ENCODE measurements around the gene FYTTD1.
"Not testable (repeated sequence)": the region's sequence is repeated elsewhere in the genome, so short reads cannot be mapped to it uniquely, and the experiment has no call there.

The FYTTD1 gene

GRCh38 chr3:197730200-197730599, 19.5 kb upstream of the FYTTD1 start:
- DNase-seq (ENCODE audit: low spot score in 2 of 2): no peak
- ATAC-seq (ENCODE audit: low read depth): no peak
- peak overlapping the region; percentile 98 for H3K27ac Mint-ChIP-seq

GRCh38 chr3:197730770-197731169, 18.9 kb upstream of the FYTTD1 start:
- DNase-seq (ENCODE audit: low spot score in 2 of 2); ATAC-seq (ENCODE audit: low read depth); H3K4me3 Mint-ChIP-seq; H3K27me3 Mint-ChIP-seq; H3K36me3 Mint-ChIP-seq; H3K9me3 Mint-ChIP-seq: not testable (repeated sequence)
- peaks cover 31% of the 10 kb centered on the region for H3K4me1 Mint-ChIP-seq
- peak overlapping the region; percentile 98 for H3K27ac Mint-ChIP-seq

More at GRCh38 chr3:197730200-197730599, 19.5 kb upstream of the FYTTD1 start:
- Mint-ChIP-seq H3K4me1 (peaks cover 33% of the 10 kb centered on the region), H3K9me3 (no peaks in the 10 kb centered on the region), H3K27me3 (no peaks in the 10 kb centered on the region), H3K4me3 (no peak overlapping the region), H3K36me3 (peaks cover 10% of the 10 kb centered on the region)

DNA sequence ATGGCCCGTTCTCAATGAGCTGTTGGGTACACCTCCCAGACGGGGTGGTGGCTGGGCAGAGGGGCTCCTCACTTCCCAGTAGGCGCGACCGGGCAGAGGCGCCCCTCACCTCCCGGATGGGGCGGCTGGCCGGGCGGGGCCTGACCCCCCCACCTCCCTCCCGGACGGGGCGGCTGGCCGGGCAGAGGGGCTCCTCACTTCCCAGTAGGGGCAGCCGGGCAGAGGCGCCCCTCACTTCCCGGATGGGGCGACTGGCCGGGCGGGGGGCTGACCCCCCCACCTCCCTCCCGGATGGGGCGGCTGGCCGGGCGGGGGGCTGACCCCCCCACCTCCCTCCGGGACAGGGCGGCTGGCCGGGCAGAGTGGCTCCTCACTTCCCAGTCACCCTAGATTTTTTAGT, 18.2 kb upstream of the FYTTD1 start:
- H3K4me3 Mint-ChIP-seq; H3K36me3 Mint-ChIP-seq; H3K9me3 Mint-ChIP-seq; ATAC-seq (ENCODE audit: low read depth); DNase-seq (ENCODE audit: low spot score in 2 of 2); H3K27me3 Mint-ChIP-seq: not testable (repeated sequence)
- H3K4me1 Mint-ChIP-seq: peaks cover 34% of the 10 kb centered on the region
- H3K27ac Mint-ChIP-seq: peak overlapping the region; percentile 98

DNA sequence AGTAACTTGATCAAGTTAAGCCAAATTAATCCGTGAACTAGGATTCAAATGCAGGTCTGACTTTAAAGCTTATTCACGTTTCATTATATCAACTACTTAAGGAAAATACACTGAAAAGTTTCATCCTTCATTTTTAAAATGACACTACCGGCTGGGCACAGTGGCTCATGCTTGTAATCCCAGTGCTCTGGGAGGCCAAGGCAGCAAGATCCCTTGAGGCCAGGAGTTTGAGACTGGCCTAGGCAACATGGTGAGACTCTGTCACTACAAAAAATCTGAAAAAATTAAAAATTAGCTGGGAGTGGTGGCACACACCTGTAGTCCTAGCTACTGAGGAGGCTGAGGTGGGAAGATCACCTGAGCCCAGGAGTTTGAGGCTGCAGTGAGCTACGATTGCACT, 16.6 kb upstream of the FYTTD1 start:
- peaks cover 36% of the 10 kb centered on the region for H3K4me1 Mint-ChIP-seq
- ATAC-seq (ENCODE audit: low read depth) (no peak), DNase-seq (ENCODE audit: low spot score in 2 of 2) (no peak)
- no peaks in the 10 kb centered on the region for H3K27me3 Mint-ChIP-seq
- H3K4me3 Mint-ChIP-seq: no peak overlapping the region
- no peaks in the 10 kb centered on the region for H3K9me3 Mint-ChIP-seq
- H3K27ac Mint-ChIP-seq: peak overlapping the region; percentile 98
- peaks cover 10% of the 10 kb centered on the region for H3K36me3 Mint-ChIP-seq

- peaks cover 32% of the 10 kb centered on the region for H3K4me1 Mint-ChIP-seq
- peaks cover 3% of the 10 kb centered on the region for H3K36me3 Mint-ChIP-seq
- peak; percentile 55 for ATAC-seq (ENCODE audit: low read depth)
- peak in 1 of 2 donors; percentile 63 for DNase-seq (ENCODE audit: low spot score in 2 of 2)
- peak overlapping the region; percentile 82 for H3K4me3 Mint-ChIP-seq
- H3K27me3 Mint-ChIP-seq: no peaks in the 10 kb centered on the region
- H3K27ac Mint-ChIP-seq: peak overlapping the region; percentile 98
- no peaks in the 10 kb centered on the region for H3K9me3 Mint-ChIP-seq
Observed at GRCh38 chr3:197734667-197735318, 14.9 kb upstream of the FYTTD1 start.

- peaks cover 27% of the 10 kb centered on the region for H3K4me1 Mint-ChIP-seq
- DNase-seq (ENCODE audit: low spot score in 2 of 2): peak; percentile 35 to 40
- H3K27me3 Mint-ChIP-seq: no peaks in the 10 kb centered on the region
- no peak for ATAC-seq (ENCODE audit: low read depth)
- H3K4me3 Mint-ChIP-seq: peak overlapping the region; percentile 100
- no peaks in the 10 kb centered on the region for H3K9me3 Mint-ChIP-seq
- peak overlapping the region; percentile 98 for H3K27ac Mint-ChIP-seq
- H3K36me3 Mint-ChIP-seq: peaks cover 3% of the 10 kb centered on the region
Observed at GRCh38 chr3:197736010-197736490, 13.6 kb upstream of the FYTTD1 start.

GRCh38 chr3:197736491-197737318, 13.0 kb upstream of the FYTTD1 start, which contains the start of gene RUBCN:
RUBCN (minus strand) TSS chr3:197736904; CDS start chr3:197736719, 185 bp downstream.
- H3K27me3 Mint-ChIP-seq: no peaks in the 10 kb centered on the region
- H3K27ac Mint-ChIP-seq: peak within 1 kb of the TSS; percentile 98
- ATAC-seq (ENCODE audit: low read depth): peak; percentile 75
- no peaks in the 10 kb centered on the region for H3K9me3 Mint-ChIP-seq
- H3K36me3 Mint-ChIP-seq: peaks cover 3% of the 10 kb centered on the region
- peak; percentile 83 to 85 for DNase-seq (ENCODE audit: low spot score in 2 of 2)
- H3K4me1 Mint-ChIP-seq: peaks cover 27% of the 10 kb centered on the region
- H3K4me3 Mint-ChIP-seq: peak within 1 kb of the TSS; percentile 100

GRCh38 chr3:197737319-197737649, 12.4 kb upstream of the FYTTD1 start:
- H3K27me3 Mint-ChIP-seq: no peaks in the 10 kb centered on the region
- H3K36me3 Mint-ChIP-seq: no peaks in the 10 kb centered on the region
- ATAC-seq (ENCODE audit: low read depth) (no peak), DNase-seq (ENCODE audit: low spot score in 2 of 2) (no peak)
- H3K27ac Mint-ChIP-seq: peak overlapping the region; percentile 98
- H3K9me3 Mint-ChIP-seq: no peaks in the 10 kb centered on the region
- peaks cover 23% of the 10 kb centered on the region for H3K4me1 Mint-ChIP-seq
- peak overlapping the region; percentile 100 for H3K4me3 Mint-ChIP-seq

GRCh38 chr3:197737749-197738462, 11.8 kb upstream of the FYTTD1 start:
- no peaks in the 10 kb centered on the region for H3K9me3 Mint-ChIP-seq
- ATAC-seq (ENCODE audit: low read depth) (no peak), DNase-seq (ENCODE audit: low spot score in 2 of 2) (no peak)
- H3K4me3 Mint-ChIP-seq: peak overlapping the region; percentile 100
- H3K36me3 Mint-ChIP-seq: no peaks in the 10 kb centered on the region
- no peaks in the 10 kb centered on the region for H3K27me3 Mint-ChIP-seq
- H3K4me1 Mint-ChIP-seq: peaks cover 18% of the 10 kb centered on the region
- no peak overlapping the region for H3K27ac Mint-ChIP-seq

GRCh38 chr3:197742787-197743186, 6.9 kb upstream of the FYTTD1 start:
- Mint-ChIP-seq H3K9me3 (no peaks in the 10 kb centered on the region), H3K4me1 (peaks cover 7% of the 10 kb centered on the region), H3K27me3 (no peaks in the 10 kb centered on the region), H3K27ac (no peak overlapping the region), H3K4me3 (no peak overlapping the region), H3K36me3 (peaks cover 2% of the 10 kb centered on the region)
- no peak for ATAC-seq (ENCODE audit: low read depth)
- no peak for DNase-seq (ENCODE audit: low spot score in 2 of 2)

- Mint-ChIP-seq H3K4me1 (peaks cover 14% of the 10 kb centered on the region), H3K27ac (no peak overlapping the region), H3K9me3 (no peaks in the 10 kb centered on the region), H3K36me3 (peaks cover 2% of the 10 kb centered on the region), H3K4me3 (no peak overlapping the region), H3K27me3 (no peaks in the 10 kb centered on the region)
- ATAC-seq (ENCODE audit: low read depth) (no peak), DNase-seq (ENCODE audit: low spot score in 2 of 2) (no peak)
Observed at GRCh38 chr3:197746209-197746608, 3.5 kb upstream of the FYTTD1 start.

GRCh38 chr3:197746801-197747237, 2.9 kb upstream of the FYTTD1 start:
- Mint-ChIP-seq H3K27me3 (no peaks in the 10 kb centered on the region), H3K27ac (no peak overlapping the region), H3K9me3 (no peaks in the 10 kb centered on the region), H3K4me1 (peaks cover 17% of the 10 kb centered on the region), H3K4me3 (no peak overlapping the region), H3K36me3 (peaks cover 2% of the 10 kb centered on the region)
- ATAC-seq (ENCODE audit: low read depth) (no peak), DNase-seq (ENCODE audit: low spot score in 2 of 2) (no peak)

DNA sequence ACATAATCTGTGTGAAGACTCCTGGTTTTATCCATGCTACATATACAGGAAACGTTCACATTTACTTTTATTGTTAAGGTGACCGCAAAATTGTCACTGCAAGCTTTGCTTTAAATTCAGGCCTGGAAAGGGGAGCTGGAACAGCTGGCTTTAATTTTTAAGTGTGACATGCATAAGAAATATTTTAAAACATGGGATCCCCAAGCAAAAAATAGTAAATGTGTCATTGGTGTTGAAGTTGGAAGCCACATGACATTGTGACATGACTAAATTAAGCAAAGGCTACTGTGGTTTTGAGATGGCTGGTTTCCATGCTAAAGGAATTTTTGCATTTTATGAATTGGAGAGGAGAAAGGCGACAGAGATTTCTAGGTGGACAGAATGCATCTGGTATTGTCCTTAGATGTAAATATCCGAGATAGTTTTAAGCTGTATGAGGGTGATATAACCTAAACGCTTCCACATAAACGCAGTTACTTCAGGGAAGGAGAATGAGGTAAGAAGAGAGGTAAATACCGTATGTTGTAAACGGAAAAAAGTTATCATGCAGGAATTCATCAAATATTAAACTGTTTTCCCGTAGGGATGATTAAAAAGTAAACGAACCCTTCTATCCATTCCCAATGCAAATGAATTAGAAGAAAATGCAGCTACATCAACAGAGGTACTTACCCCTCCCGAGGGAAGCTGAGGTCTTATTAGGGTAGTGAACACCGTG, 927 bp upstream of the FYTTD1 start:
- H3K27ac Mint-ChIP-seq: peak overlapping the region; percentile 94

More for the DNA sequence above, 927 bp upstream of the FYTTD1 start:
- H3K36me3 Mint-ChIP-seq: no peaks in the 10 kb centered on the region
- no peak for ATAC-seq (ENCODE audit: low read depth)
- no peaks in the 10 kb centered on the region for H3K9me3 Mint-ChIP-seq
- no peak for DNase-seq (ENCODE audit: low spot score in 2 of 2)
- no peaks in the 10 kb centered on the region for H3K27me3 Mint-ChIP-seq
- peak overlapping the region; percentile 93 for H3K4me3 Mint-ChIP-seq
- H3K4me1 Mint-ChIP-seq: peaks cover 23% of the 10 kb centered on the region

All from memory B cell (primary cell).